K562 (cell line): ENCODE measurements around the gene PPP1R37. TPM values are rescaled to one million over a fixed set of nuclear protein-coding genes. Genes with fewer than 3 reads are reported as not detected.

Experiments used
- CHAMP1 ChIP-seq: fragments of 450-650 bp; IDR thresholded peaks from 2 replicates; pipeline ENCODE4 v1.6.1; 2016; ENCODE audit warnings: mild to moderate bottlenecking
- HLTF ChIP-seq: fragments of 450-650 bp; IDR thresholded peaks from 2 replicates; pipeline ENCODE4 v1.6.1; 2016
- HOMEZ ChIP-seq: fragments of 250-450 bp; sonication (Bioruptor Pico); IDR thresholded peaks from 2 replicates; pipeline ENCODE4 v1.4.0; 2020; ENCODE audit warnings: mild to moderate bottlenecking, moderate library complexity
- POLR2G ChIP-seq: fragments of 200-400 bp; formaldehyde crosslinking; IDR thresholded peaks from 2 replicates; pipeline ENCODE4 v1.6.1; 2017; ENCODE audit warnings: low read depth, mild to moderate bottlenecking, antibody characterized with exemption, low read length, moderate library complexity
- SUPT5H ChIP-seq: fragments of 450-650 bp; IDR thresholded peaks from 2 replicates; pipeline ENCODE4 v1.6.1; 2016
- TAF7 ChIP-seq: fragments of 450-650 bp; IDR thresholded peaks from 2 replicates; pipeline ENCODE4 v1.6.1; 2016; ENCODE audit warnings: missing genetic modification characterization, missing compliant biosample characterization
- TEAD1 ChIP-seq, 2 experiments: fragments of 450-650 bp in 1 of 2; sonication (generic) in 1 of 2; formaldehyde crosslinking; IDR thresholded peaks; 2 replicates each; pipeline versions ENCODE4 v1.4.0 to v1.8.0; 2020 to 2022; ENCODE audit warnings: mild to moderate bottlenecking in 2 of 2, missing genetic modification reagents in 1 of 2
- ZBTB1 ChIP-seq: sonication (generic); formaldehyde crosslinking; IDR thresholded peaks from 2 replicates; pipeline ENCODE4 v1.8.1; 2023; ENCODE audit warnings: missing genetic modification reagents, low read depth, mild to moderate bottlenecking, borderline replicate concordance
- polyA plus RNA-seq, 8 experiments: library from polyadenylated mRNA; depleted of rRNA in 4 of 8; stranded (reverse) in 5 of 8; unstranded in 3 of 8; fragments of >200 nt; fragmentation: Nextera tagmentation in 2 of 8; fragmentation: Illumina TruSeq in 1 of 8; extraction: Ambion mirVana in 2 of 8; extraction: Trizol in 1 of 8; gene quantifications; 2 replicates each; pipeline versions ENCODE4 v1.2.1 to v1.2.3, GENCODE V29; 2011 to 2014; ENCODE audit warnings: inconsistent platforms in 1 of 8, missing spikeins in 1 of 8
- total RNA-seq, 7 experiments: library from RNA; depleted of rRNA in 6 of 7; stranded (reverse); fragments of >200 nt in 6 of 7; fragmentation: Illumina TruSeq in 2 of 7; extraction: Trizol in 2 of 7; gene quantifications; 2 replicates each; pipeline versions ENCODE4 v1.2.1 to v1.2.3, GENCODE V29; 2011 to 2021; ENCODE audit warnings: low replicate concordance in 1 of 7
- TF ChIP-seq, protein P1 (sequence below), 3 experiments: IDR thresholded peaks in 2 of 3; conservative IDR thresholded peaks in 1 of 3; 2 replicates each; pipeline ENCODE4 v1.5.1; 2011 to 2012; ENCODE audit warnings: low read length in 3 of 3, mild to moderate bottlenecking in 3 of 3, control low read depth in 2 of 3, improper control_type of control experiment in 1 of 3, inconsistent platforms in 1 of 3, low read depth in 1 of 3, mixed read lengths in 1 of 3, moderate library complexity in 1 of 3; ENCODE audit not compliant: insufficient read depth in 2 of 3
- TF ChIP-seq, protein P2 (sequence below): fragments of 200-600 bp; sonication (generic); IDR thresholded peaks from one replicate; pipeline ENCODE4 v1.6.1; 2012; ENCODE audit warnings: mild to moderate bottlenecking, low read depth, low read length, inconsistent platforms

PPP1R37 gene
- total and polyA plus RNA-seq, 9 of the 15 experiments (the other 6 are each of a cell fraction or from before 2014, with no cell fraction given), result 0.04 to 20.3 (median 7.3) TPM

DNA sequence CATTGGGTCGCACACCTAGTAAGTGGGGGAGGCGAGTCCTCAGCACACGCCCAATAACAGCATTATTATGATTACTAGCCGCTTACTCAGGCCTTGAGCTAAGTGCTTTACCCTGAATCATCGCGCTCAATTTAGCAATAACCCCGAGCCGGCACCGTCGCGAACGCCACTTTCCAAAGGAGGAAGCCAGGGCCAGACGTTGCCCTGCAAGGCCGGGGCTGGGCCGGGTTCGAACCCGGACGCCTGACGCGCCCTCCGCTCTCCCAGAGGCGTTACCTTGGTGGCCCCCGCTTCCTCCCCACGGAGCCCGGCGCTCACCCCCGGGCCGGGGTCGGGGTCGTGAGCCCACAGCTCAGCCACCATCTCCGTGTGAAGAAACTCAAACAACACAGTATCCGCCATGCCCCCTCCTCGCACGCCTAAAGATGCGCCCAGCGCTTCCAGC lies 84.9 kb downstream of the PPP1R37 start, which contains the start of gene TRAPPC6A (continued):
- TF ChIP-seq HOMEZ, result no peak
- TF ChIP-seq TEAD1 (CRISPR knock-in tag; IDR thresholded peaks at IDR 0.05), result peak in 1 of 2 experiments; percentile 82; a peak in 1 of 4 replicates
- TF ChIP-seq CHAMP1, result no peak
- TF ChIP-seq, protein P1, sequence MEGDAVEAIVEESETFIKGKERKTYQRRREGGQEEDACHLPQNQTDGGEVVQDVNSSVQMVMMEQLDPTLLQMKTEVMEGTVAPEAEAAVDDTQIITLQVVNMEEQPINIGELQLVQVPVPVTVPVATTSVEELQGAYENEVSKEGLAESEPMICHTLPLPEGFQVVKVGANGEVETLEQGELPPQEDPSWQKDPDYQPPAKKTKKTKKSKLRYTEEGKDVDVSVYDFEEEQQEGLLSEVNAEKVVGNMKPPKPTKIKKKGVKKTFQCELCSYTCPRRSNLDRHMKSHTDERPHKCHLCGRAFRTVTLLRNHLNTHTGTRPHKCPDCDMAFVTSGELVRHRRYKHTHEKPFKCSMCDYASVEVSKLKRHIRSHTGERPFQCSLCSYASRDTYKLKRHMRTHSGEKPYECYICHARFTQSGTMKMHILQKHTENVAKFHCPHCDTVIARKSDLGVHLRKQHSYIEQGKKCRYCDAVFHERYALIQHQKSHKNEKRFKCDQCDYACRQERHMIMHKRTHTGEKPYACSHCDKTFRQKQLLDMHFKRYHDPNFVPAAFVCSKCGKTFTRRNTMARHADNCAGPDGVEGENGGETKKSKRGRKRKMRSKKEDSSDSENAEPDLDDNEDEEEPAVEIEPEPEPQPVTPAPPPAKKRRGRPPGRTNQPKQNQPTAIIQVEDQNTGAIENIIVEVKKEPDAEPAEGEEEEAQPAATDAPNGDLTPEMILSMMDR (IDR thresholded peaks at IDR 0.05 in 2 of 3, conservative IDR thresholded peaks at IDR 0.05 in 1 of 3; ENCODE audit: insufficient read depth in 2 of 3, low read depth in 1 of 3, low read length in 3 of 3), result no peak
- peak; percentile 84 for TF ChIP-seq POLR2G
- TF ChIP-seq ZBTB1 (CRISPR knock-in tag), result peak; percentile 35; the same call in 1 of the 2 replicates
- TF ChIP-seq, protein P2, sequence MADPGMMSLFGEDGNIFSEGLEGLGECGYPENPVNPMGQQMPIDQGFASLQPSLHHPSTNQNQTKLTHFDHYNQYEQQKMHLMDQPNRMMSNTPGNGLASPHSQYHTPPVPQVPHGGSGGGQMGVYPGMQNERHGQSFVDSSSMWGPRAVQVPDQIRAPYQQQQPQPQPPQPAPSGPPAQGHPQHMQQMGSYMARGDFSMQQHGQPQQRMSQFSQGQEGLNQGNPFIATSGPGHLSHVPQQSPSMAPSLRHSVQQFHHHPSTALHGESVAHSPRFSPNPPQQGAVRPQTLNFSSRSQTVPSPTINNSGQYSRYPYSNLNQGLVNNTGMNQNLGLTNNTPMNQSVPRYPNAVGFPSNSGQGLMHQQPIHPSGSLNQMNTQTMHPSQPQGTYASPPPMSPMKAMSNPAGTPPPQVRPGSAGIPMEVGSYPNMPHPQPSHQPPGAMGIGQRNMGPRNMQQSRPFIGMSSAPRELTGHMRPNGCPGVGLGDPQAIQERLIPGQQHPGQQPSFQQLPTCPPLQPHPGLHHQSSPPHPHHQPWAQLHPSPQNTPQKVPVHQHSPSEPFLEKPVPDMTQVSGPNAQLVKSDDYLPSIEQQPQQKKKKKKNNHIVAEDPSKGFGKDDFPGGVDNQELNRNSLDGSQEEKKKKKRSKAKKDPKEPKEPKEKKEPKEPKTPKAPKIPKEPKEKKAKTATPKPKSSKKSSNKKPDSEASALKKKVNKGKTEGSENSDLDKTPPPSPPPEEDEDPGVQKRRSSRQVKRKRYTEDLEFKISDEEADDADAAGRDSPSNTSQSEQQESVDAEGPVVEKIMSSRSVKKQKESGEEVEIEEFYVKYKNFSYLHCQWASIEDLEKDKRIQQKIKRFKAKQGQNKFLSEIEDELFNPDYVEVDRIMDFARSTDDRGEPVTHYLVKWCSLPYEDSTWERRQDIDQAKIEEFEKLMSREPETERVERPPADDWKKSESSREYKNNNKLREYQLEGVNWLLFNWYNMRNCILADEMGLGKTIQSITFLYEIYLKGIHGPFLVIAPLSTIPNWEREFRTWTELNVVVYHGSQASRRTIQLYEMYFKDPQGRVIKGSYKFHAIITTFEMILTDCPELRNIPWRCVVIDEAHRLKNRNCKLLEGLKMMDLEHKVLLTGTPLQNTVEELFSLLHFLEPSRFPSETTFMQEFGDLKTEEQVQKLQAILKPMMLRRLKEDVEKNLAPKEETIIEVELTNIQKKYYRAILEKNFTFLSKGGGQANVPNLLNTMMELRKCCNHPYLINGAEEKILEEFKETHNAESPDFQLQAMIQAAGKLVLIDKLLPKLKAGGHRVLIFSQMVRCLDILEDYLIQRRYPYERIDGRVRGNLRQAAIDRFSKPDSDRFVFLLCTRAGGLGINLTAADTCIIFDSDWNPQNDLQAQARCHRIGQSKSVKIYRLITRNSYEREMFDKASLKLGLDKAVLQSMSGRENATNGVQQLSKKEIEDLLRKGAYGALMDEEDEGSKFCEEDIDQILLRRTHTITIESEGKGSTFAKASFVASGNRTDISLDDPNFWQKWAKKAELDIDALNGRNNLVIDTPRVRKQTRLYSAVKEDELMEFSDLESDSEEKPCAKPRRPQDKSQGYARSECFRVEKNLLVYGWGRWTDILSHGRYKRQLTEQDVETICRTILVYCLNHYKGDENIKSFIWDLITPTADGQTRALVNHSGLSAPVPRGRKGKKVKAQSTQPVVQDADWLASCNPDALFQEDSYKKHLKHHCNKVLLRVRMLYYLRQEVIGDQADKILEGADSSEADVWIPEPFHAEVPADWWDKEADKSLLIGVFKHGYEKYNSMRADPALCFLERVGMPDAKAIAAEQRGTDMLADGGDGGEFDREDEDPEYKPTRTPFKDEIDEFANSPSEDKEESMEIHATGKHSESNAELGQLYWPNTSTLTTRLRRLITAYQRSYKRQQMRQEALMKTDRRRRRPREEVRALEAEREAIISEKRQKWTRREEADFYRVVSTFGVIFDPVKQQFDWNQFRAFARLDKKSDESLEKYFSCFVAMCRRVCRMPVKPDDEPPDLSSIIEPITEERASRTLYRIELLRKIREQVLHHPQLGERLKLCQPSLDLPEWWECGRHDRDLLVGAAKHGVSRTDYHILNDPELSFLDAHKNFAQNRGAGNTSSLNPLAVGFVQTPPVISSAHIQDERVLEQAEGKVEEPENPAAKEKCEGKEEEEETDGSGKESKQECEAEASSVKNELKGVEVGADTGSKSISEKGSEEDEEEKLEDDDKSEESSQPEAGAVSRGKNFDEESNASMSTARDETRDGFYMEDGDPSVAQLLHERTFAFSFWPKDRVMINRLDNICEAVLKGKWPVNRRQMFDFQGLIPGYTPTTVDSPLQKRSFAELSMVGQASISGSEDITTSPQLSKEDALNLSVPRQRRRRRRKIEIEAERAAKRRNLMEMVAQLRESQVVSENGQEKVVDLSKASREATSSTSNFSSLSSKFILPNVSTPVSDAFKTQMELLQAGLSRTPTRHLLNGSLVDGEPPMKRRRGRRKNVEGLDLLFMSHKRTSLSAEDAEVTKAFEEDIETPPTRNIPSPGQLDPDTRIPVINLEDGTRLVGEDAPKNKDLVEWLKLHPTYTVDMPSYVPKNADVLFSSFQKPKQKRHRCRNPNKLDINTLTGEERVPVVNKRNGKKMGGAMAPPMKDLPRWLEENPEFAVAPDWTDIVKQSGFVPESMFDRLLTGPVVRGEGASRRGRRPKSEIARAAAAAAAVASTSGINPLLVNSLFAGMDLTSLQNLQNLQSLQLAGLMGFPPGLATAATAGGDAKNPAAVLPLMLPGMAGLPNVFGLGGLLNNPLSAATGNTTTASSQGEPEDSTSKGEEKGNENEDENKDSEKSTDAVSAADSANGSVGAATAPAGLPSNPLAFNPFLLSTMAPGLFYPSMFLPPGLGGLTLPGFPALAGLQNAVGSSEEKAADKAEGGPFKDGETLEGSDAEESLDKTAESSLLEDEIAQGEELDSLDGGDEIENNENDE, result no peak
- TF ChIP-seq SUPT5H, result peak; percentile 66
- peak; percentile 63; the same call in 1 of the 2 replicates for TF ChIP-seq TAF7 (tag)
- no peak for TF ChIP-seq HLTF
